GM08714 (cell line): ENCODE data around the gene NOP14.
"Not testable (repeated sequence)": the region's sequence is repeated elsewhere in the genome, so short reads cannot be mapped to it uniquely, and the experiment has no call there.

Source experiments
- H3K4me3 ChIP-seq: fragments of 200-500 bp; sonication (Bioruptor generic); 2 replicates; pipeline ENCODE4 v1.5.1; 2014; ENCODE audit warnings: mild to moderate bottlenecking, low read length, inconsistent platforms
- ZNF274 ChIP-seq: IDR thresholded peaks from 2 replicates; pipeline ENCODE4 v1.6.1; 2012; ENCODE audit warnings: mild to moderate bottlenecking, low read depth, low read length

The NOP14 gene

DNA sequence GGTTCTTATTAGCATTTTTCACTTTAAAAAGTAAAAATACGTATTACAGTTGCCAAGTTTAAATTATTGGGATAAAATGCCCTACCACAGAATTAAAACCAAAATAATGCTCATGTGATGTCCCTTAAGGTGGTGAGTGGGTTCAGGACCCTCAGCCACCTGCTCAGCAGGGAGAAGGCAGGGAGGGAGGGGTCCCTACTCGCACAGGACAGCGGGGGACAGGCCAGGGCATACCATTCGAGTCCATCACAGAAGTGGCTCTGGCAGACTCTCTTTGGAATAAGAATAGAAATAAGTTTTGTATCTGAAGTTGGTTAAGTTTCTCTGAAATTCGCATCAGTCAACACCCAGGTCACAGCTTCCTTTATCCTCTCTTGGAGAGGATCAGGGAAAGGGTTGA is 37.7 kb downstream of the NOP14 start:
- no peak overlapping the region for H3K4me3 ChIP-seq
- TF ChIP-seq ZNF274, result no peak

DNA sequence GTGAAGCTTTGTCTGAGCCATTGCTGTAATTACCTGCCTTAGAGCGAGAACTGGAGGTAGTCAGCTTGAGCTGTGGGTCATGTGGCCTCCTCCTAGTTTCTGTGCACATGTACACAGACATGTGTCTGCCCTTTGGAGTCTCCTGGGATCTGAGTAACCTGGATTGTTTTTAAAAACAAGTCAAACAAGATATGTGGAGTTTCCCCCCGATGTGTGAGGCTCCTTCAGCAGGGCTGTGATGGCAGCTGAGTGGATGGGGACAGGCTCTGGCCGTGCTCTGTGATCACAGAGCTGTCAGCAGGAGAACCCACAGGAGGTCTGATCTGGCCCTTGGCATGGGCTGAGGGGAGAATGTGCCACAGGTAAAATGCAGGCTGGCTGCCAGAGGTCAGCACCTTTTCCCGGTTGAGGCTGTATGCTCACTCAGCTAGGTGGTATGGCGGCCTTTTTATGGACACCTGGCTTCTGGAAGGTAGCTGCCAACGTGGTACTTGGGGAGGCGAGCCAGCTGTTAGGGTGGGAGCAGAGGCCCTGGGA is 38.4 kb downstream of the NOP14 start:
- no peak overlapping the region for H3K4me3 ChIP-seq
- TF ChIP-seq ZNF274, result no peak

DNA sequence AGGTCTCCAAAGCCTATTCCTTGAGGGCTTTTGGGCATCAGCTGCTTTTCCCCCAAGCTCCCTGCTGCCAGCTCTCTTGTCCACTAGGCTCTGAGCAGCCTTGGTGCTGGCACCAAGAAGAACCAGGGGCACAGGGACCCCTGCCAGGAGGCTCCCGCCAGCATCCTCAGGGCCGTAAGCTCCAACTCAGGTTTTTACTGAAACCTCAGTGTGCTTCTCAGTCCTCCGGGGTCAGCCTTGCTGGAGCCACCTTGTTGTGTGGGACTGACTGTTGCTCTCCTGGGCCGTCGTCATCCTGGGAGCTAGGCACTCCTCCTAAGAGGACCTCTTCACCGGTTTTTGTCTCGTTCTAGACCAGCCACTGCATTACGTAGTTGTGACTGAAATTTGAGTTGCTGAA is 38.9 kb downstream of the NOP14 start:
- no peak overlapping the region for H3K4me3 ChIP-seq
- TF ChIP-seq ZNF274, result no peak

DNA sequence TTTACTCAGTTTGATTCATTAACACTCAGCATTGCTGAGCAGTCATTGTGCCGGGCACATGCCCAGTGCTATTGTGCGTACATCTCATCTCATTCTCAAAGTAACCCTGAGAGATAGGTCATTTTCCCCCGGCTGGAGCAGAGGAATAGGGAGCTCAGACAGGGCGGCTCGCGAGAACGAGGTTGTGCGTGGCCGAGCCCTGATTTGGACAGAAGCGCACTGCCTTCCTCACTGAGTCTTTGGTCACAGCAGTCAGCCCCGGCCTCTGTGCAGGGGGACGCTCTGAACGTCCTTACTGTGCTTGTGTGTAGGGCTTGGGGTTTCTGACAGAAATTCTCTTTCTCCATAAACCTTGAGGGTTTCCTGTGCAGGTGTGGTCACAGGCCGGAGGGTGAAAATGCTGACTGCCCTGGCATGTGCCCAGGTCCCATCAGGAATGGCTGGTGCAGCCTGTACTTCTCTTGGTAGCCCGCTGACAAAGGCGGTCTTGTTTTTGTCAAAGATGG is 39.5 kb downstream of the NOP14 start:
- TF ChIP-seq ZNF274, result no peak

DNA sequence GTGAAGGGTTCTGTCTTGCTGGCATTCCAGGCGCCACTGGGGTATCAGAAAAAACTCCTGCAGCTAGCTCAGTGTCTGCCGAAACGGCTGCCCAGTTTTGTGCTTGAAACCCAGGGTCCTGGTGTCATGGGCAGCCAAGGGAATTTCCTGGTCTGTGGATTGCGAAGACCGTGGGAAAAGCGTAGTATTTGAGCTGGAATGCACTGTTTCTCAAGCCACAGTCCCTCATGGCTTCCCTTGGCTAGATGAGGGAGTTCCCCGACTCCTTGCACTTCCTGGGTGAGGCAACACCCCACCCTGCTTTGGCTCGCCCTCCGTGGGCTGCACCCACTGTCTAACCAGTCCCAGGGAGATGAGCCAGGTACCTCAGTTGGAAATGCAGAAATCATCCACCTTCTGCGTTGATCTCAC is 40.1 kb downstream of the NOP14 start:
- no peak for TF ChIP-seq ZNF274
- no peak overlapping the region for H3K4me3 ChIP-seq

More for the DNA sequence above, 39.5 kb downstream of the NOP14 start:
- no peak overlapping the region for H3K4me3 ChIP-seq

DNA sequence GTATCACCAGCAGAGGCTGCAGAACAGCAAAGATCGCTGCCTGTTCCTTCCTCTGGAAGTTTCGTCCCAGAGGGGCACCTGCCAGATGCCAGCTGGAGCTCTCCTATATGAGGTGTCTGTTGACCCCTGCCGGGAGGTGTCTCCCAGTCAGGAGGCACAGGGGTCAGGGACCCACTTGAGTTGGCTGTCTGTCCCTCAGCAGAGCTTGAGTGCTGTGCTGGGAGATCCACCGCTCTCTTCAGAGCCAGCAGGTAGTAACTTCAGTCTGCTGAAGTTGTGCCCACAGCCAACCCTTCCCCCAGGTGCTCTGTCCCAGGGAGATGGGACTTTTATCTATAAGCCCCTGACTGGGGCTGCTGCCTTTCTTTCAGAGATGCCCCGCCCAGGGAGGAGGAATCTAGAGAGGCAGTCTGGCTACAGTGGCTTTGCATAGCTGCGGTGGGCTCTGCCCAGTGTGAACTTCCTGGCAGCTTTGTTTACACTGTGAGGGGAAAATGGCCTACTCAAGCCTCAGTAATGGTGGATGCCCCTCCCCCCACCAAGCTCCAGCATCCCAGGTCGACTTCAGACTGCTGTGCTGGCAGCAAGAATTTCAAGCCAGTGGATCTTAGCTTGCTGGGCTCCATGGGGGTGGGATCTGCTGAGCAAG is 40.6 kb downstream of the NOP14 start:
- H3K4me3 ChIP-seq, result not testable (repeated sequence)

DNA sequence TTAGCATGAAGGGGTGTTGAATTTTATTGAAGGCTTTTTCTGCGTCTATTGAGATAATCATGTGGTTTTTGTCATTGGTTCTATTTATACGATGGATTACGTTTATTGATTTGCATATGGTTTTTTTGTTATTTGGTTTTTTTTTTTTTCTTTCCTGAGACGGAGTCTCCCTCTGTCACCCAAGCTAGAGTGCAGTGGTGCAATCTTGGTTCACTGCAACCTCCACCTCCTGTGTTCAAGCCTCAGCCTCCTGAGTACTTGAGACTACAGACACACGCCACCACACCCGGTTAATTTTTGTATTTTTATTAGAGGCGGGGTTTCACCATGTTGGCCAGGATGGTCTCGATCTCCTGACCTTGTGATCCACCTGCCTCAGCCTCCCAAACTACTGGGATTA is 44.5 kb downstream of the NOP14 start:
- not testable (repeated sequence) for H3K4me3 ChIP-seq

DNA sequence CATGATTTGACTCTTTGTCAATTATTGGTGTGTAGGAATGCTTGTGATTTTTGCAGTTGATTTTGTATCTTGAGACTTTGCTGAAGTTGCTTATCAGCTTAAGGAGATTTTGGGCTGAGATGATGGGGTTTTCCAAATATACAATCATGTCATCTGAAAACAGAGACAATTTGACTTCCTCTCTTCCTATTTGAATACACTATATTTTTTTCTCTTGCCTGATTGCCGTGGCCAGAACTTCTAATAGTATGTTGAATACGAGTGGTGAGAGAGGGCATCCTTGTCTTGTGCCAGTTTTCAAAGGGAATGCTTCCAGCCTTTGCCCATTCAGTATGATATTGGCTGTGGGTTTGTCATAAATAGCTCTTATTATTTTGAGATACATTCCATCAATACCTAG is 44.9 kb downstream of the NOP14 start:
- not testable (repeated sequence) for H3K4me3 ChIP-seq

DNA sequence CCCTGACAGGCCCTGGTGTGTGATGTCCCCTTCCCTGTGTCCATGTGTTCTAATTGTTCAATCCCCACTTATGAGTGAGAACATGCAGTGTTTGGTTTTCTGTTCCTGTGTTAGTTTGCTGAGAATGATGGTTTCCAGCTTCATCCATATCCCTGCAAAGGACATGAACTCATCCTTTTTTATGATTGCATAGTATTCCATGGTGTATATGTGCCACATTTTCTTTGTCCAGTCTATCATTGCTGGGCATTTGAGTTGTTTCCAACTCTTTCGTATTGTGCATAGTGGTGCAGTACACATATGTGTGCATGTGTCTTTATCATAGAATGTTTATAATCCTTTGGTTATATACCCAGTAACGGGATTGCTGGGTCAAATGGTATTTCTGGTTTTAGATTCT is 46.5 kb downstream of the NOP14 start:
- H3K4me3 ChIP-seq, result not testable (repeated sequence)

DNA sequence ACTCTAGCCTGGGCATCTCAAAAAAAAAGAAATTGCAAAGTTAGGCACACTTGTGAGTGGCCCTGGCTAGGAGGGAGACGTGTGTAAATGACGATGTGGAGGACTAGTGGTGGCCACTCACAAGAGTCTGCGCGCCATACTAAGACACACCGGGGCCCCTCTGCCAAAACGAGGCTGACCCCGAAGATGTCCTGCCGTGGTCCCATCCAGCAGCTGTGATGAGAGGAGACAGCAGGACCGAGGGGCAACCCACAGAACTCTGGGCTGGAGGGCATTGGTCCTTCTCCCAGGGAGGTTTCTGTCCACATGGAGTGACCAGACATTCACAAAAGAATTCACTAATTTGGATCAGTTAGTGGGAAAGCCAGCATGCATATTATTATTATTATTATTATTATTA is 47.4 kb downstream of the NOP14 start:
- H3K4me3 ChIP-seq, result no peak overlapping the region
- no peak for TF ChIP-seq ZNF274

DNA sequence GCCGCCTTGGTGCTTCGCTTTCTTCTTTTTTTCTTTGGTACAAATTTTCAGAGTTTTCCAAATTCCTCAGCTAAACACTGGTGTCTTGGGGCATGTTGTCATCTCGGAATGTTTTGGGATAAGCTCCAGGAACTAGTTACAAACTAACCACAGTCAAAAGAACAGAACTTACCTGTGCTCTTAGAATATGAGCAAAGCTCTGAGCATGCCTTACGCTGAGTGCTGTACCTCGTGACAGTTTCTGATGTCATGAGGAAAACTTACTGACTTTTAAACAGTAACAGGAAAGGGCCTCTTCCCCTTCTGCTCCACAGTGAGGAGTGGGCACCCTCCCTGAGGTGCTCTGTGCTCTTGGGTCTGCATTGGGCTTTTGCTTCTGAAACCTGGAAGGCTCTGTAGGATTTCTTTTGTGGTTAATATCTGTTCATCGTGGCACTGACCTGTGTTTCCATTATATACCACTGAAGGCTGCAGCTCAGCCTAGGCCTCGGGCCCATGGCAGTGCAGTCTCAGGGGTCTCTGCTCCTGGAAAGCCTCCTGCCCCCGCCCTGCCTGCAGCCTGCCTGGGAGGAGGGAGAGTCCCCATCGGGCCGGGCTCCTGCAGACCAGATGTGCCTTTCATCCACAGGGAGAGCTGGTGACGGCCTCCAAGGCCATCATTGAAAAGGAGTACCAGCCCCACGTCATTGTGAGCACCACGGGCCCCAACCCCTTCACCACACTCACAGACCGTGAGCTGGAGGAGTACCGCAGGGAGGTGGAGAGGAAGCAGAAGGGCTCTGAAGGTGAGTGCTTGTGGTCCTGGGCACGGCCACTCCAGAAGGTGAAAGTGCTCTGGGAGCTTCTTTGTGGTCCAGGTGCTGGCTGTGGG is 48.7 kb downstream of the NOP14 start:
- no peak for TF ChIP-seq ZNF274
- no peak overlapping the region for H3K4me3 ChIP-seq

DNA sequence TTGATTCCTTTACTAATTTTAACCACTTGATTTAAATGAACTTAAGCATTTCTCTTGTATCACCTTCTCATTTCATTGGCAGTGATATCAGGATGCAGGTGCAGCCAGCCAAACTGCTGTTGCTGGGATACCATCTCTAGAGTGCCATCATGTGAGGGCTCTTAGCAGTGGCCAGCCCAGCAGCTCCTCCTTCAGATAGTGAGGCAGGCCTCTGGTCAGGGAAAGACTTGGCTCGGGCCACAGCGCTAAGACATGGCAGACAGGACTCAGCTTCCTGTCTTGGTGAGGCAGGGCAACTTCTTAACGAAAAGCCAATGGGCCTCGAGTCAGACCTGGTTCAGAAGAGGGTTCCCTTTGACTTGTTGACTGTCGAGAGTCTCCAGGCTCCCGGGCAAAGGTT is 50.0 kb downstream of the NOP14 start:
- H3K4me3 ChIP-seq, result no peak overlapping the region
- no peak for TF ChIP-seq ZNF274

DNA sequence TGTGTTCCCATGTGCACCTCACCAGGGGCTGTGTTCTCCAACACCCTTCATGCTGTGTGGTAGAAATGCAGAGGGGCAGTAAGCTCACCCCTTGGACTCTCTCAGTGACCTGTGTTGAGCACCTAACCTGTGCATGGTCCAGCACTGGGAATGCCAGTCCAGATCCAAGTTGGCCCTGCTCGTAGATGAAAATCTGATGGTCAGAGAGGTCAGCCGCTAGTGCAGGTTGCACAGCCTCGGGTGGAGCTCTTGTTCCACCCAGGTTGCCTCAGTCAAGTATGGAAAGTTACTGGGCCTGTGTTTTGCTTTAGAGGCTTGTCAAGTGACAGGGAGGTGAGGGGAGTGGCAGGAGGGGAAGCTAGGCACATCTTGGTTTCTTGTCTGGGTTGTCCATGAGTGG is 51.3 kb downstream of the NOP14 start:
- H3K4me3 ChIP-seq, result no peak overlapping the region
- no peak for TF ChIP-seq ZNF274

DNA sequence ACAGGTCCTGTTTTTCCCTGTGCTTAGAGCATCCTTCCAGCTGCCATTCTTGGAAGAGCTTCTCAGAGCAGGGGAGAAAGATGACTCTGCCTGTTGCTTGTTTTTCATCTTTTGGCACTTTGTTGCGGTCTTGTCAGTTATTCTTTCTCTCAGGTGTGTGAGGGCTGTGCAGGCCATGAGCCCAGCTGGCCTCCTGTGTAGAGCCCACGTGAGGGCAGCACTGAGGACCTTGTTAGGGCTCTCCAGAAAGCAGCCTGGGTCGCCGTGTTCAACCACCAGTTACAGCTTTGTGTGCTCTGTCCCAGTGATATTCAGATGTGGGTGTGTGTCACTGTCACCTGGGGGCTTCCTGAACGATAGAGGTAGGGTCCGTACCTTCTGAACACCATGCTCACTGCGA is 52.8 kb downstream of the NOP14 start:
- TF ChIP-seq ZNF274, result no peak

DNA sequence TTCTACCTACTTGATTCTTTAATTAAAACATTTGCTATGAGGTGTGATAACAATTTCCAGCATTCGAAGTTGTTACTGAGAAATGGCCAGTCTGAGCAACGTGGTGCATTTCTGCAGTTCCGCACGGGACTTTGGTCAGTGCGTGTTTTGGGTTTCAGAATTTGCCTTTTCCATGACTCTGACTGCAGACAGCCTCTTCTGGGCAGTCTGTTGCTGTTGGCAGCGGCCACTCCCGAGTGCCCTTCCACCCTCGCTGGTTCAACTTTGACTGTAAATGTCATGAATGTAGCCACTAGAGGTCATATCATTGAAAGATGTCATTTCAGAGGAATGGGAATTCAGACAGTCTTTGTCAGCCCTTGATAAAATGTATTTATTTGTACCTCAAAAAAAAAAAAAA is 53.6 kb downstream of the NOP14 start:
- TF ChIP-seq ZNF274, result no peak
- H3K4me3 ChIP-seq, result no peak overlapping the region

More for the DNA sequence above, 52.8 kb downstream of the NOP14 start:
- no peak overlapping the region for H3K4me3 ChIP-seq
